Fibroblast of lung (primary cell): ENCODE data around the gene C1orf105. TPM values are rescaled to one million over a fixed set of nuclear protein-coding genes. Genes with fewer than 3 reads are reported as not detected.

Source experiments
- DNase-seq, 2 donors: peaks; one replicate each; pipeline versions ENCODE4 v3.0.0 to v3.0.0-alpha.2; 2010; ENCODE audit warnings: low read depth in 2 of 2
- H2AFZ ChIP-seq: 2 replicates; pipeline ENCODE4 v1.5.1; 2012; ENCODE audit warnings: low read length, control low read depth, inconsistent platforms
- H3K27ac ChIP-seq: 2 replicates; pipeline ENCODE4 v1.5.1; 2011; ENCODE audit warnings: low read length, control low read depth; ENCODE audit not compliant: insufficient read depth
- H3K27me3 ChIP-seq: 2 replicates; pipeline ENCODE4 v1.5.1; 2011; ENCODE audit warnings: mild to moderate bottlenecking, low read length; ENCODE audit not compliant: control insufficient read depth, insufficient read depth
- H3K36me3 ChIP-seq: 2 replicates; pipeline ENCODE4 v1.5.1; 2011; ENCODE audit warnings: low read length; ENCODE audit not compliant: control insufficient read depth, insufficient read depth
- H3K4me1 ChIP-seq: 2 replicates; pipeline ENCODE4 v1.5.1; 2011; ENCODE audit warnings: low read length; ENCODE audit not compliant: control insufficient read depth, insufficient read depth; ENCODE audit errors: extremely low read depth
- H3K4me2 ChIP-seq: 2 replicates; pipeline ENCODE4 v1.5.1; 2011; ENCODE audit warnings: low read length, control low read depth; ENCODE audit not compliant: insufficient read depth; ENCODE audit errors: extremely low read depth
- H3K4me3 ChIP-seq, 4 experiments: fragments of 200-600 bp in 1 of 4; sonication (generic) in 1 of 4; replicated peaks in 1 of 4; 2 replicates each; pipeline ENCODE4 v1.5.1; 2011 to 2016; ENCODE audit warnings: low read length in 4 of 4, low read depth in 3 of 4, mild to moderate bottlenecking in 3 of 4, control low read depth in 2 of 4, inconsistent platforms in 1 of 4, mixed read lengths in 1 of 4; ENCODE audit not compliant: insufficient read depth in 1 of 4; ENCODE audit errors: control extremely low read depth in 1 of 4
- H3K79me2 ChIP-seq: 2 replicates; pipeline ENCODE4 v1.5.1; 2012; ENCODE audit warnings: mild to moderate bottlenecking, low read length, inconsistent platforms; ENCODE audit not compliant: control insufficient read depth, insufficient read depth
- H3K9ac ChIP-seq: 2 replicates; pipeline ENCODE4 v1.5.1; 2011; ENCODE audit warnings: mild to moderate bottlenecking, low read length, control low read depth; ENCODE audit not compliant: insufficient read depth
- H3K9me3 ChIP-seq: 2 replicates; pipeline ENCODE4 v1.5.1; 2012; ENCODE audit warnings: low read depth, low read length; ENCODE audit not compliant: control insufficient read depth, insufficient read depth
- H4K20me1 ChIP-seq: 2 replicates; pipeline ENCODE4 v1.5.1; 2011; ENCODE audit warnings: low read length; ENCODE audit not compliant: control insufficient read depth, insufficient read depth; ENCODE audit errors: extremely low read depth
- CTCF ChIP-seq, 2 donors: IDR thresholded peaks in 1 of 2; conservative IDR thresholded peaks in 1 of 2; 1 replicate in 1 of 2; 2 replicates in 1 of 2; pipeline ENCODE4 v1.5.1; 2011 to 2012; ENCODE audit warnings: low read length in 2 of 2, control low read depth in 1 of 2, inconsistent platforms in 1 of 2, low read depth in 1 of 2, mild to moderate bottlenecking in 1 of 2
- EZH2 ChIP-seq: IDR thresholded peaks from 2 replicates; pipeline ENCODE4 v1.5.1; 2012; ENCODE audit warnings: low read length, control low read depth, mild to moderate bottlenecking; ENCODE audit errors: missing control alignments
- polyA plus RNA-seq, 2 donors: library from polyadenylated mRNA; depleted of rRNA in 1 of 2; stranded (reverse) in 1 of 2; unstranded in 1 of 2; fragments of >200 nt; gene quantifications; 2 replicates each; pipeline ENCODE4 v1.2.1, GENCODE V29; 2011 to 2012; ENCODE audit warnings: missing spikeins in 1 of 2
- total RNA-seq: library from RNA; depleted of rRNA; stranded (reverse); fragments of >200 nt; gene quantifications from 2 replicates; pipeline ENCODE4 v1.2.1, GENCODE V29; 2014

The C1orf105 gene
- total and polyA plus RNA-seq, 2 donors (not counting 1 experiment from before 2014, with no cell fraction given) = not detected

GRCh38 chr1:172404121-172404520 lies 16.4 kb upstream of the C1orf105 start:
- H3K27me3 ChIP-seq = no peaks in the 10 kb centered on the region

DNA sequence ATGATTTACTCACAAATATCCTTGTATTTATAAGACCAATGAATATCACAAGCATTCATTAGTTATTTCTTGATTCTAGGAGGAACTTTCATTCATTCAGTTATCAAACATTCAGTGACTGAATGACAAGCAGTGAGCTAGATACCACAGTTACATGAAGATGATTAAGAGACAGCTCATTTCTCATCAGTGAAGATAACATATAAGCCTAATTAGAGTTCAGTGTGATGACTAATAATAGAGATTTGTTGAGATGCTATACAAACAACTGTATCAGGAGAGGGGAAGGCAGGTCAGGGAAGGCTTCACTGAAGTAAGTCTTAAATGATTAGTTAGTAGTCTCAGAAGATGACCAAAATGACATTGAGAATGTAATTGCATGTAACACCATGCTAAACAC lies 14.6 kb upstream of the C1orf105 start:
- no peak overlapping the region for H2AFZ ChIP-seq
- H3K27me3 ChIP-seq = no peaks in the 10 kb centered on the region
- no peak overlapping the region for H3K4me3 ChIP-seq
- H3K4me1 ChIP-seq = no peaks in the 10 kb centered on the region
- H3K27ac ChIP-seq = no peak overlapping the region
- H3K36me3 ChIP-seq = no peaks in the 10 kb centered on the region
- H3K79me2 ChIP-seq = no peaks in the 10 kb centered on the region
- DNase-seq = no peak
- H3K9ac ChIP-seq = no peak overlapping the region
- H3K4me2 ChIP-seq = no peak overlapping the region
- H4K20me1 ChIP-seq = no peaks in the 10 kb centered on the region
- H3K9me3 ChIP-seq = no peaks in the 10 kb centered on the region
- TF ChIP-seq CTCF (conservative IDR thresholded peaks at IDR 0.05 in 1 of 2, IDR thresholded peaks at IDR 0.05 in 1 of 2; ENCODE audit: low read depth in 1 of 2, low read length in 2 of 2) = no peak
- TF ChIP-seq EZH2 = no peak

More at GRCh38 chr1:172404121-172404520, 16.4 kb upstream of the C1orf105 start:
- no peak for TF ChIP-seq CTCF (conservative IDR thresholded peaks at IDR 0.05 in 1 of 2, IDR thresholded peaks at IDR 0.05 in 1 of 2; ENCODE audit: low read depth in 1 of 2, low read length in 2 of 2)
- Histone ChIP-seq H3K9ac (no peak overlapping the region), H3K79me2 (no peaks in the 10 kb centered on the region), H3K36me3 (no peaks in the 10 kb centered on the region), H4K20me1 (no peaks in the 10 kb centered on the region), H3K4me3 (no peak overlapping the region), H2AFZ (no peak overlapping the region), H3K4me2 (no peak overlapping the region), H3K4me1 (peaks cover 2% of the 10 kb centered on the region), H3K9me3 (no peaks in the 10 kb centered on the region), H3K27ac (no peak overlapping the region)
- DNase-seq = no peak

GRCh38 chr1:172406968-172407367 lies 13.5 kb upstream of the C1orf105 start:
- H3K4me1 ChIP-seq = no peaks in the 10 kb centered on the region

More at GRCh38 chr1:172406968-172407367, 13.5 kb upstream of the C1orf105 start:
- no peaks in the 10 kb centered on the region for H3K36me3 ChIP-seq
- no peak overlapping the region for H2AFZ ChIP-seq
- H3K27ac ChIP-seq = no peak overlapping the region
- H3K9me3 ChIP-seq = no peaks in the 10 kb centered on the region
- H3K9ac ChIP-seq = no peak overlapping the region
- H3K4me3 ChIP-seq = no peak overlapping the region
- H3K4me2 ChIP-seq = no peak overlapping the region
- no peaks in the 10 kb centered on the region for H3K79me2 ChIP-seq
- H4K20me1 ChIP-seq = no peaks in the 10 kb centered on the region
- no peak for DNase-seq
- TF ChIP-seq CTCF (conservative IDR thresholded peaks at IDR 0.05 in 1 of 2, IDR thresholded peaks at IDR 0.05 in 1 of 2; ENCODE audit: low read depth in 1 of 2, low read length in 2 of 2) (no peak), EZH2 (no peak)
- H3K27me3 ChIP-seq = no peaks in the 10 kb centered on the region
